Stimulated activated CD4-positive, alpha-beta T cell treated with anti-CD3 and anti-CD28 coated beads, TNF-alpha, amount 100 ng/mL, for 1 hour (primary cell): ENCODE results near the gene GRIK2.

ENCODE experiments used
- DNase-seq, 3 donors: peaks; one replicate each; pipeline ENCODE4 v3.0.0-alpha.2; 2020; ENCODE audit warnings: low read depth in 3 of 3, low spot score in 1 of 3

GRIK2 gene

GRCh38 chr6:101454106-101454676 lies 60.7 kb downstream of the GRIK2 start:
- no peak for DNase-seq

GRCh38 chr6:101458336-101458735 lies 64.8 kb downstream of the GRIK2 start:
- DNase-seq = no peak

DNA sequence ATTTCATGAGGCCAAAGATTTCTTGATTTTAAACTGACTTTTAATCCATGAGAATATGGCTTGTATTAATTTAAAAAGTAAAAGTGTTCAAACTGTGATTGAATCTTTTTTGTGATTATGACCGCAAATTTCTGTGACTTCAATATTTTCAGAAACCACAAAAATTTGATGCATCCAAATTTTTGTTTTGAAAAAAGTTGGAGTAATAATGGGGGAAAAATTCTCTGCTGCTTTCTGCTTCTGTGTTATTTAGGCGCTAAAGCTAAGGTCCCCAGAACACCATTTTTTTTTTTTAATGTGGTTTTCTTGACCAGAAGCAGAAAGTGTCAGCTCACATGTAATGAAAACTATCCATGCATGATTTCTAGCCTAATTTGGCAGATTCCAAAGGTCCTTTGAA lies 65.3 kb downstream of the GRIK2 start:
- DNase-seq = no peak

GRCh38 chr6:101462576-101462975 lies 69.1 kb downstream of the GRIK2 start:
- DNase-seq = no peak

DNA sequence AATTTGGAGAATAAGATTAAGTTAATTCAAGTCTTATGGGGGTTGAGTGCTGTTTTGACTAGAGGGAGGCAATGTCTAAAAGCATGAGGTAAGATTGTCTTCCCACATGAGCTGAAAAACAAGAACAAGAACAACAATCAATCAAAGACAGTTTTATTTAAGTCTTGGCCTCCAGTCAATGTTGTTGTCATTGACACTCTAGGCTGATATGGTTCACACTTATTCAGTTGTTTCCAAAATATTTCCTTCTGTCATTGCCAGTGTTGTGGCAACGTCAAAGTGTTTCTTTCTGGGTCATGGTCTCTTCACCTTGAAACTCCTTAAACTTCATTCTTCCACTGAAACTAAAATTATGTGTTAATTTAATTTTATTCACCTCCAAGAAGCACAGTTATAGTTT lies 72.4 kb downstream of the GRIK2 start:
- no peak for DNase-seq

DNA sequence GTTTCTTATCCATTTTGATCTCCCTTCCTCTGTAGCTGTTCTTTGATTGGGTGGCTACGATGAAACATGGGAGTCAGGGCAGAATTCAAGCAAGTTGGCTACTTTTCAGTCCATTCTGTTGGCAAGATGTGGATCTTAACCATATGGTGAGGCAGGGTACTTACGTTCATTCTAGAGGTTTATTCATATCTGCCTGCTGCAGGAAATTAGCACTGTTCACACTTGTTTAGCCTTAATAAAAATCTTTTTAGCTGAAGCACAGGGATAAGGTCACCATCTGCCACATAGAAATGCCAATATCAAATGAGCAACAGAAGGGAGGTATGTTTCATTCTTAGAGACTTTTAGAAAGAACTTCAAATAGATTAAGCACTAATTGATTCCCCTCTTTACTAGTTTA lies 83.9 kb downstream of the GRIK2 start:
- DNase-seq = no peak

DNA sequence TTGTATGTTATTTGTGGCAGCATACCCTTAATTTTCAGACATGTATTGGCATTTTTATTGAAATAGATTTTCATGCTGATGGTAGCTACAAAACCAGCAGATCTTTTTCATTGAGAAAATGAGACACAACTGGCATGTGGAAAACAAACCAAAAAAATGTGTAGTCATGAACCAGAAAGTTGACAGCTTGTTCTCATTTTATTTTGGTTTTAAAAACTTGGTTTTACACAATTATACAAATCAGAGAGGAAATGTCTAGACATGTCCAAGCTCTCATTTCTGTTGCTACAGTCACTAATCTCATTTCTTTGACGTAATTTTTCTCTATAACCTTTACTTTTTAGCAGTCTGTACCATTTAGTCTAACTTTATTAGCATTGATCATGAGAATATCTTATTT lies 85.4 kb downstream of the GRIK2 start:
- DNase-seq = no peak

DNA sequence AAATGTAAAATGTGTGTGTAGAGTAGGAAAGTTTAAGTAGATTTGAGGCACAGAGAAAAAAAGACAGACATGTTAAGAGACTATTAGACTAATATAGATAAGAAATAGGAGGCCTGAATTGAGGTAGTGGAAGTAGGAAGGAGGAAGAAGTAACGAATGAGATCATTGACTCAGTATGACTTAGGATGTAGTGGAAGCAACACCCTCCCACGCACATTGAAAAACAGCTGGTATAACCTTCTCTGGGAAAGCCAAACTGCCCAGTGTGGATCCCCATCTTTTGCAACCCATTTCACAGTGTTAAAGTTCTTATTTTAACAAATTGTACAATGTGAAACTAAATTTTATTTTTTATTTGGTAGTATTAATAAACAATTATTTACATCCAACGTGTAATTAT lies 89.1 kb downstream of the GRIK2 start:
- no peak for DNase-seq

DNA sequence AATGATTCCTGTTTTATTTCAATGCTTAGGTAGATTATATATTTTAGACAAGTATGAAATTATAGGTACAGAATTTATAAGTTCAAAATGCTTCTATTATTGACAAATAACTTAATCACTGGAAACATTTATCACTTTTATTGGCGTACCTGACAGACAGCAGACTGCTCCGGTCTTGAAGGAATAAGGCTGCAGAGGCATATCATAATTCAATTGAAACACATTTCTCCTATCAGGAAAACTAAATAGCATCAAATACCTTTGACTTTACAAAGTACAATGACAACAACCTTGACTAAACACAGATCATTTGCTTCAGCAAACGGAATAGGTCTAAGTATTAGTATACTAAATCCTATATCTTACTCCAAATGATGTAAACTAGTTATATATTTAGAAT lies 91.3 kb downstream of the GRIK2 start:
- no peak for DNase-seq

DNA sequence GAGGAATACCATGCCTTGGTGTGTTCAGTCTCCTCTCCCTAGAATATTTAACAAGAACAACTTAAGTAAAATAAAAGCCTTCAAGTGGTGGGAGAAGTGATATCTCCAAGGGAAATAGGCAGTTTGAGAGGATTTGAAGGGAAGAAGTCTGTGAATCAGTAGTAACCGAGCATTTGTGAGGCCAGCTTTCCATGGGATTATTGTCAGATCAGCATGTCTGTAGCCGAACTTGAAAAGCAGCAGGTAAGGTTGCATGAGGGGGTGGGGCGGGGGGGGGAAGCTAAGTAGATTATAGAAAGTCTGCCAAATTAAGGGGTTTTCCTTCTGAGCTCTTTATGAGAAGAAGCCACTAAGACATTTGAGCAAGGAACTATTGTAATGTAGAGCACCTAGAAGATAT lies 92.6 kb downstream of the GRIK2 start:
- no peak for DNase-seq

- no peak for DNase-seq
Observed at GRCh38 chr6:101486726-101487125, 93.2 kb downstream of the GRIK2 start.

- no peak for DNase-seq
Observed at GRCh38 chr6:101489456-101489855, 95.9 kb downstream of the GRIK2 start.

GRCh38 chr6:101490857-101491256 lies 97.3 kb downstream of the GRIK2 start:
- no peak for DNase-seq

DNA sequence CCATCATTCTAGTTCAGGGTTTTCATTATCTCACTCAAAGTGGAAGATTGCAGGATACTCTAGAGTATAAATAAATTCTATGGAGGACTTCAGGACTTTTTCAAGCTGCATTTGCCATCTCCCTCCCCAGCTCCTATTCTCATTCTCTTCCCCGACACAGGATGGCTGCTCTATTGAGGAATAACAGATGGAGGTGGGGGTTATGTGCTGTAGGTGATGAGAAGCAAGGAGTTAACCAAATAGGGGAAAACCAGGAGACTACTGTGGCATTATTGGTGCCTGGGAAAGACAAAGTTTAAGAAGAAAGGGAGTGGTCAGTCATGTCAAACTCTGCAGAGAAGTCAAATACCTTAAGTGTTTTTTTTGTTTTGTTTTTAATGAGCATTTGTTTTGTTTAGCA lies 109.3 kb downstream of the GRIK2 start:
- no peak for DNase-seq

- DNase-seq = no peak
Observed at GRCh38 chr6:101509536-101509935, 116.0 kb downstream of the GRIK2 start.

GRCh38 chr6:101513181-101513580 lies 119.7 kb downstream of the GRIK2 start:
- DNase-seq = no peak

GRCh38 chr6:101516578-101516977 lies 123.1 kb downstream of the GRIK2 start:
- no peak for DNase-seq

DNA sequence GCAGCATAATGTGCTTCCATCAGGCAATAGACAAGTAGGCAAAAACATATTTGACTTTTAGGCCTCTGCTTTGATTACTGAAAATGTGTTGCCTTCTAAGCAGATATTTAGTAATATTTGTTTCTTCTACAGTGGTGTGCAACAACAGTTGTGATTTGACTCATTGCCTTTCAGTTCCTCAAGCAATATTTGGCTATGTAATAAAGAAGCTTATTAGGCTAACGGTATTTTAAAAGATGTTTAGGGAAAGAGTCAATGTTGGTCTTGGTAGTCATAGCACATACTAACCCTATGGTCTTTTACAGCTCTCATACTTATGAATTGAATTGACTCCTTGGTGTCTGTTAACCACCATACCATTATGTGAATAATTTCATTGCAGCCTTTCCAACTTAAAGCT lies 124.1 kb downstream of the GRIK2 start:
- no peak for DNase-seq

GRCh38 chr6:101522254-101522653 lies 128.7 kb downstream of the GRIK2 start:
- DNase-seq = no peak

DNA sequence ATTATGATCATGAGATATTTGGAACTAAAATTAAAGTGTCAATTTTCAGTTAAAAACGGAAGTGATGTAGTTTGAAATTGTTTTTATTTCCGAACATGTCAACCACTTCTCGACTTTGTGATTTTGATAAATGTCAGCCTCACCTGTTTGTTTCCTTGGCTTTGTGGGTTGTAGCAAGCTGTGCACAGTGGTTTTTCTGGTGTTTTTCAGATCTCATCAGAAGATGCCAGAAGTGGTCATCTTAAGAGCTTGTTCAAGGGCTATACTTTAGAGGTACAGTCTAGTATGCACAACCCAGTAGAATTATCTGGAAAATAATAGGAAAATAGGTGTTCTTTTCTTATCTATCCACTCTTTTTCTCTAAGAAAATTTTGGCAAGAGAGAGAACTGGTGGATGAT lies 134.0 kb downstream of the GRIK2 start:
- DNase-seq = no peak

DNA sequence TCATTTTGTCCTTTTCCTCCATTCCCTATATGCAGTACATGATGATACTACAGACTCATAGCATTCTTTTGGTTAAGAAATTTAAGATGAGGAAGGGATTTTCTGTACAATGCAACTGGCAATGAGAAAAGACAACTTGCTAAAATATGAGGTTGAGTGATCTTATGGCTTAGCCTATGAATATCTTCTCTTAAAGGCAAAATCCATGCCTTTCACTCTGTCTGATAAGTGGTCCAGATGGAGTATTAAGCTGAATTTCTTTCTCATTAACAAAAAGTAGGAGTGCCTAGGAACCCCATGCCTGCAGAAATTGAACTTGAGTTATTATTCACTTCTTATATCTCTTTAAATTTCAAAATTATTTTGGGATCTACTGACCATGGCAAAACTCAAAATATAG lies 135.3 kb downstream of the GRIK2 start:
- no peak for DNase-seq

- no peak for DNase-seq
Observed at GRCh38 chr6:101531538-101531937, 138.0 kb downstream of the GRIK2 start.

DNA sequence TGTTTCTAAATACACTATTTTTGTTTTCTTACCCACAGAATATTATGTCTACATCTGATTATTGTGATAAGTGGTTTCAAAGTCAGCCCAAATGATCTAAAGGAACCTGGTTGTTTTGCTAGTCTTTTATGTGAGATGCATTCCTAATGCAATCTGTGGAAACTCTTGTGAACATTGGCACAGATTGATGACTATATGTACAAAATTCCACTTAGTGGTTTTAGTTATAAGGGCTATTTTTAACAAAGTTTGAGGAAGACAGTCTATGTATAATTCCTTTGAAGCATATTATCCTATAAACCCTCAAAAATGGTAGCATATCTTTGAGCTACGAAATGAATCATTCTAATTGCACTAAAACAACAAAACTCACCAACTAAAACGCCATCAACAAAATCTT lies 140.9 kb downstream of the GRIK2 start:
- no peak for DNase-seq

DNA sequence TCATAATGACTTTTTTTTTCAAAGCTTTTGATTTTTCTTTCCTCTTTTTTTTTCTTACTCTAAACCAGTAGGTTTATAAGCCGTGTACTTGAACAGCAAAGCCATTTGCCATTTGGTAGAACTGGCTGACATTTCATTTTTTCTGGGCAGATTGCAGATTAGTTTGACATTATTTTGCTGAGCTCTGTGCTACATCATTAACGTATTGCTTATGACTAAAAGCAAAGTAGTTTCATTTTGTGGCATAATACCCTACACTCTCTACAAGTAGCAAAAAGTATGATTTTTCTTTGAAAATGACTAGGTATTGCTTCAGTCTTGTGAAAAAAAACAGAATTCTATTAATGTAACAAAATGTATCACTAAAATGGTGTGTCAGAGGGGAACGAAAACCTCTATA lies 141.3 kb downstream of the GRIK2 start:
- no peak for DNase-seq
